T-helper 1 cell (primary cell): Measurements from ENCODE around the gene PATJ.
A peak's percentile ranks its signal among the peaks of the same experiment; 100 is the strongest.
"Not testable (repeated sequence)": the region's sequence is repeated elsewhere in the genome, so short reads cannot be mapped to it uniquely, and the experiment has no call there.

ENCODE experiments used
- DNase-seq, 5 donors: peaks; one replicate each; pipeline ENCODE4 v3.0.0-alpha.2; 2012 to 2020

PATJ gene

DNA sequence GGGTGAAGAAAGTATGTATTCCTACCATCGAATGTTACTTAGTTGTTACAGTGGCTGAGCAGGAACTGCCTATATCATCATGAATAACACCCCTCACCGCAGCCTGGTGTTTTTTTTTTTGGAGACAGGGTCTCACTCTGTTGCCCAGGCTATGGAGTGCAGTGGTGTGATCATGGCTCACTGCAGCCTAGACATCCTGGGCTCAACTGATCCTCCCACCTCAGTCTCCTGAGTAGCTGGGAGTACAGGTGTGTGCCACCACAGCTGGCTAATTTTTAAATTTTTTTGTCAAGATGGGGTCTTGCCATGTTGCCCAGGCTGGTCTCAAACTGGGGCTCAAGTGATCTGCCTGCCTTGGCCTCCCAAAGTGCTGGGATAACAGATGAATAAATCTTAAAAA, 7.3 kb downstream of the PATJ start:
- no peak for DNase-seq

DNA sequence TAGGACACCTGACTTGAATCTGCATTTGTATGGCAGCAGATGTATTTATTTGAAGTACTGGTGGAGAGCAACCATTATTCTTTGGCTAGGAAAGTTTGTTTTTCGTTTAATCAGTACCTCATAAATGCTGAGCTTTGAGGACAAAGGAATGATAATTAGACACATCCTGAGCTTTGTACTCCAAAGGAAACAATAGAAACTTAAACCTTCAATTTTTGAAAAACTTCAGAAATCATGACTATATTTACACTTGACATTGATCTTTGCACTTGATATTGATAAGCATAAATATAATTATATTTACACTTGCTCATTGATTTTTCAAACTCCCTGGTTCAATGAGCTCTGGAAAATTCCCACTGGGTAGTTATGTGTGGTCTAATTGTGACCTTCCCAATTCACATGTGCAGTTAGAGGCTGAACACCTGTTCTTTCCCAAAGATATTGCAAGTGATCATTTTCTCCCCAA, 10.7 kb downstream of the PATJ start:
- no peak for DNase-seq

DNA sequence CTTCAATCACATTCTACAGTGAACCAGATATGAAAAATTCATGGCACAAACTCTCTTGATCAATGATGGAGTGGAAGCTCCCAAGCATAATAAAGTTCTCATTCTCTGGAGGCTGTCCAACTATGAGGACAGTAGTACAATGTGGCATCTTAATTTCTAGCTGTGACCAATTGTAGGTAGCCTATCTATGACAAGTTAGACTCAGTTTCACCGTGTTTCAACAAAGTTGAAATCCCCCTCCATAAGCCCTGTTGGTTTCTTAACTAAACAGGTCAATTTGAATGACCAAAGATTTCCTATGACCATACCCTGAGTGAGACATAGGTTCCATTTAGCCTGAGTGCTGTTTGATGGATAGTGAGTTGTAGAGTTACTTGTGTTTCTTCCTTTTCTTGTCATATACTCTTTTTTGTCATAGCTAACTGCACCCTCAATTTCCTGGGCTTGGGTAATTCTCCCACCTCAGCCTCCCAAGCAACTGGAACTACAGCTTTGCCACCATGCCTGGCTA, 11.8 kb downstream of the PATJ start:
- no peak for DNase-seq

DNA sequence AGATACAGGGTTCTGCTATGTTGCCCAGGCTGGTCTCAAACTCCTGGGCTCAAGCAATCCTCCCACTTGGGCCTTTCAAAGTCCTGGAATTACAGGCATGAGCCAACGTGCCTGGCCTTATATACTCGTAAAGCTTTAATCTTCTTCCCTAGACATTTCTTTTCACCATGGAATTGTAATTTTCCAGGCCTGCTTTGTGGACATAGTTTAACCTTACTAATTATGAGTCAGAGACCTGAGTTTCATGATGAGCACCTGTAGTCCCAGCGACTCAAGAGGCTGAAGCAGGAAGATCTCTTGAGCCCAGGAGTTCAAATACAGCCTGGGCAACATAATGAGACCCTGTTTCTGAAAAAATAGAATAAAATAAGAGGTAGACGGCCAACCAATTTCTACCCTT, 12.3 kb downstream of the PATJ start:
- DNase-seq = no peak

DNA sequence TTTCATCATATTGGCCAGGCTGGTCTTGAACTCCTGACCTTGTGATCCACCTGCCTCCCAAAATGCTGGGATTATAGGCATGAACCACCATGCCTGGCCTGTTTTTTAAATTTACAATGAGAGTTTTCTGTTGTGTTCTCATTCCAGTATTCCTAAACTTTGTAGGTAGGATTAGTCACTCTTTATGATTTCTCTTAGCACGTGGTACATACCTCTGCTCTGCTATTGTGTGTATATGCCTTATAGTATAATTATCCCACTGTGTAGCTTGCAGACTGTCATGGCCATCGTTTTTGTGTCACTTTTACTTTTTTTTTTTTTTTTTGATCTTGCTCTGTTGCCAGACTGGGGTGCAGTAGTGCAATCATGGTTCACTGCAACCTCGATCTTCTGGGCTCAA, 14.5 kb downstream of the PATJ start:
- DNase-seq = no peak

DNA sequence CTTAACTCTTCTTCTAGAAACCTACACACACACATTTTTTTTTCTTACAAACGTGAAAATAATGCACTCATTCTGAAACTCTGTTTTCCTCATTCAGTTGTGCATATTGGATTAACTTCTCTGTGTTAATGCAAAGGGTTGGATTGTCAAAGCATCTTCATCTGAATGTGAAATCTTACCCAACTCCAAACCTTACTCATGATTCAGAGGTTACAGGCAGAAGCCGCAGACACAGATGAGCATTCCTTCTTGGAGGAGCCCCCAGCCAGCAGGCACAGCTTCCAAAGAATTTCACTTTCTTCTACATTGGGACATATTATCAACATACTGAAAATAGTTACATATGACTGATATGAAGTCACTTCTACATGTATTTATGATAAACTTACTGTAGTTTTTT, 15.7 kb downstream of the PATJ start:
- DNase-seq = no peak

DNA sequence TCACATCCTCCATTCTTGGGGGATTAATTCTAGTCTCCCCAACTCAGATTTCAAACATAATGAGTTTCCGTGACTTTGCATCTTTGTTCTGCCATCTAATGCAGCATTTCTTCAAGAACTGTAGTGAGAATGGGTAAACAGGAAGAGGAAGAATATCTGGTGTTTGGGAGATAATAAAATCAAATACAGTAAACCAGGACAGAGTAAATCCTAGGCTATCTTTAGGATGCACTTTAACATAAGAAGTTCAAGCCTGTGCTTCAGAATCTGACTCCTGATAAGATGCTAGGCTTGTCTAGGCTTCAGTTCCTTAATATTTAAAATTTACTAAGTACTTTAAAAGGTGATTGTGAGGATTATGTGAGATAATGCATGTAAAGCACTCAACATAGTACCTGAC, 27.9 kb downstream of the PATJ start:
- no peak for DNase-seq

DNA sequence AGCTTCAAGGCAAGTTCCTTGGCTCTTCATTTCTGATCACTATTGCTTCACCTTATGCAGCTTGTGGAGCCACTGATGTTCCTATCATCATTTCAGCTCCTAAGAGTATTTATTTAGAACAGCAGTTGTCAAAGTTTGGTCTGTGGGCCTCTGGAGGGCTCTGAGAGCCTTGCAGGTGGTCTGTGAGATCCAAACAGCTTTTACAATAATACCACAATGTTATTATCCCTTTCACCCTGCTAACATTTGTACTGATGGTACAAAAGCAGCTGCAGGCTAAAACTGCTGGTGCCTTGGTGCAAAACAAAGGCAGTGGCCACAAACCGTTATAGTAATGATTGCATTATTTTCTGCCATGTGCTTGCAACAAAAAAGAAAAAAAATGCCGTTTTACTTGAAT, 33.8 kb downstream of the PATJ start:
- no peak for DNase-seq

DNA sequence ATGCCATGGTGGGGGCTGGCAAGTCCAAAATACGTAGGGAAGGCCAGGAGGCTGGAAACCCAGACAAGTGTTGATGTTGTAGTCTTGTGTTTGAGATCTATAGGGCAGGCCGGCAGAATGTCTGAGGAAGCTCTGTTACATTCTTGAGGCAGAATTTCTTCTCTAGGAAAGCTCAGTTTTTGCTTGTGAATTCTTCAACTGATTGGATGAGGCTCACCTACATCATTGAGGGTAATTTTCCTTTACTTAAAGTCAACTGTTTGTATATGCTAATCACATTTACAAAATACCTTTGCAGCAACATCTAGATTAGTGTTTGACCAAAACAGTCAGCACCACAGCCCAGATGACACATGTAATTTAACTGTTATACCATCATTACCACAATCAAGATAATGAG, 37.0 kb downstream of the PATJ start:
- no peak for DNase-seq

DNA sequence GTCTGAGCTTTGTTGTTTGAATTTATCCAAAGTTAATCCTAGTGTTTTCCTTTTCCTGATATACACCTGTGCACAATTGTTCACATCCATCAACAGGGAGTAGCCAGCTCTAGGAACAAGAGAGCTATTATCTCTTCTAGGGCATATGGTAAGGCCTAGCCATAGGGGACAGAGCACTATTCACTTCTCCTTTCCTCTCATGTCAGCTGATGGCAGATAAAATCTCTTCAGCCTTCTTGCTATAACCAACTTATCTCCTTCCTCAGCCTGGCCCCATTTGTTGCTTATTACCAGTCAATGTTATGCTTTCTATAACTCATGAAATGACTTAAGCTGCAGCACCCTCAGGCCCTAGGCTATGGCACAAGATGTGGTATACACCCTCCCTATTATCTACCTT, 38.9 kb downstream of the PATJ start:
- no peak for DNase-seq

DNA sequence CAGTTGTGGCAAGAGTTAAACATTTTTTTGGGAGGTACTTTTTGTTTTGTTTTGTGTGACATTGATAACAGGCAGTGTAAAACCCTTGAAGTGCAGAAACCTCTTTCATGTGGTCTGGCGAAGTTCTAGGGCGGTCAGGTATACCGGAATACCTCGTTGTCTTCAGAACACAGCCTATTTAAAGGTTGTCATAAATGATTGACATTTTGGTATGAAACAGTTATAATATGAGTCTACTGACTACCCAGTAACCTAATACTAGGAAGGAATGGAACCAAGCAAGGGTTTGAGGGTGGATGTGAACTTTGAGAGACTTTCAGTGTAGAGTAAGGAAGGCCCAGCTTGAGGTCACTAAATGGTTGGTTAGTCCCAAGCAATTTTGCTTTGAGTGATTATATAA, 40.5 kb downstream of the PATJ start:
- DNase-seq = peak; percentile 30 to 83 (median 56)

DNA sequence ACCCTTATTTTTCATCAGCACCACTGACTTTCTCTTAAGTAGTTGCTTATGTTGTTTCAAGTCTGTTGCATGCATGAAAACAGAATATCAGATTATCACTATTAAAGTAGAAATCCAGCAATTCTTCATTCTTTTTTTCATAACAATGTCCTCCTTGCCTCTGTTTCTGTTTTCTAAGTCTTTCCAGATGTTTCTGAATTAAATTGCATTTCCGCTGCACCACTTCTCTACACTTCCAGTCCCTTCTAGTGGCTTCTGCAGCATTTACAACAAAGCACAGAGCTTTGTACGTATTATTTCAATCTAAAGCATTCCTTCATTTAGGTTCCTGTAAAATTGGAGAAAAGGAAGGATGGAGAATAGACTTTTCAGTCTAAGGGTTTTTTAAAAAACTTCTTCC, 42.4 kb downstream of the PATJ start:
- DNase-seq = no peak

DNA sequence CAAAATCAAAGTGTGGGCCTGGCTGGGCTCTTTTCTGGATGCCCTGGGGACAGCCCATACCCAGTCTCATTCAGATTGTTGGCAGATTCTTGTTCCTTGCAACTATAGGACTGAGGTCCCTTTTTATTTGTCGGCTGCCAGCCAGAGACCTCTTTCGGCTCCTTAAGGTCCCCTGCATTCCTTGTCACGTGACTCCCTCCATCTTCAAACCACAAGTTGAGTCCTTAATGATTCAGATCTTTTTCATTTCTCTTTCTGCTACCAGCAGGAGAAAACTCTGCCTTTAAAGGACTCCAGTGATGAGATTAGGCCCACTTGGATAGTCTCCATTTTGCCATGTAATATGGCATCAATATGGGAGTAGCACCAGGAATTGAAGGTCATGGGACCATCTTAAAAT, 48.6 kb downstream of the PATJ start:
- no peak for DNase-seq

DNA sequence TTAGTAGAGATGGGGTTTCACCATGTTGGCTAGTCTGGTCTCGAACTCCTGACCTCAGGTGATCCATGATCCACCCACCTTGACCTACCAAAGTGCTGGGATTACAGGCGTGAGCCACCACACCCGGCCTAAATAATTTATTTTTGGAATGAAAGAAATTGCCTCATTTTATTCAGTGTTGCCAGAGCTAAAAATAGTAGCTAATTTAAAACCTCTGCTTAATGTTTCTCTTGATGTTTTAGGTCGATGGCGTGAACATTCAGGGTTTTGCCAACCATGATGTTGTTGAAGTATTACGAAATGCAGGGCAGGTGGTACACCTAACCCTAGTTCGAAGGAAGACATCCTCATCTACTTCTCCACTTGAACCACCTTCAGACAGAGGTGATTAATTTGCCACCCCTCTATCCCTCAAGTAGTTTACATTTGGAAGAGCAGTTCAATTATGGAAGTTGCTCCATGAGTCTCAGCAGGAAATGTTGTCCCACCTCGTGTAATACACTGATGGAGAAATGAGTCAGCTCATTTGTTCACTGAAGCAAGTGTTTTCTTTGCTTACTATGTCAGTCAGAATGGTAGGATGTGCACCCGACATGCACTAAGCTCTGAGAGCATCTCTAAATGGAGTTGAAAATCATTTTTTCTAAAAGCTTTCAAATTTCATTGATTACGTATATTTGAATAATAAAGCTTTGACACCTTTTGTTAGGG, 54.9 kb downstream of the PATJ start:
- DNase-seq = no peak

DNA sequence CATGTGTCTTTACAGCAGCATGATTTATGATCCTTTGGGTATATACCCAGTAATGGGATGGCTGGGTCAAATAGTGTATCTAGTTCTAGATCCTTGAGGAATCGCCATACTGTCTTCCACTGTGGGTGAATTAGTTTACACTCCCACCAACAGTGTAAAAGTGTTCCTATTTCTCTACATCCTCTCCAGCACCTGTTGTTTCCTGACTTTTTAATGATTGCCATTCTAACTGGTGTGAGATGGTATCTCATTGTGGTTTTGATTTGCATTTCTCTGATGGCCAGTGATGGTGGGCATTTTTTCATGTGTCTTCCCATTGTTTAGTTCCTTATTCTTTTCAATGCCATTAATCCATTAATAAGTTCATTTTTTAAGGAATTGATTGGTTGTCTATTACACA, 58.8 kb downstream of the PATJ start:
- DNase-seq = not testable (repeated sequence)

DNA sequence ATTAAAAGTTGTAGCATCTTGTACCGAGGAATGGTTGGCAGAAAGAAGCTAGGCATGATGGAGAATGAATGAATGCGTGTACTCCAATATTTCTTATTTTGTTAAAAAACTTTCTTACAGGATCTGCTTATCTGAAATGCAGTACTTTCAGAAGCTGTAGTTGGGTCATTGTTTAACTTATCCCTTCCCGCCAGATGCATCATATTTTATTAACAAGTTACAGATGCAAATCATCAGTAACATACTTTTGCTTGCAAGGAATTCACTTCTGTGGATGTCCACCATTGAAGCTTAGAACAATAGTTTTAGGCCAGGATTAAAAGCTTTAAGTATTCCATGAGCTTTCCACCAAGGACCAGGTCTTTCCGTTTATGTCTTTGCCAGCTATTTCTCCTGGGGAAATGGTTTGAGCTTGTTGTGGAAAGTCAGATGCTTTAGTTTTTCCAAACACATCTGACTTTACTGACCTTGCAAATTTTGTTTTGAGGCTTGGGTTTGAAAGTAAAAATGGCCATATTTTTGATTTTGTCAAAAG, 65.4 kb downstream of the PATJ start:
- DNase-seq = no peak

DNA sequence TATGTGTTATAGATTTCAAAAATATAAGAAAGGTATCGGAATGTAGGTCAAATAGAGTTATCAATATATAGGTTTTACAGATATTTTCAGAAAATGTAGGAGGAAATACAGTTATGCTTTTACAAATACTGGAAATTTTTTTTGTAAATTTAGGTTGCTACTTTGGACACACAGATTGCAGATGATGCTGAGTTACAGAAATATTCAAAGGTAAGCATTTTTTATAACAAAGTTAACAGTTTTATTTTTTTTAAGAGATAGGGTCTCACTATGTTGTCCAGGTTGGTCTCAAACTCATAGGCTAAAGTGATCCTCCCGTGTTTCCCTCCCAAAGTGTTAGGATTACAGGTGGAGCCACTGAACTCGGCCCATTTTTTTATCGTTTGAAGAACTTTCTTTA, 66.0 kb downstream of the PATJ start:
- DNase-seq = no peak

DNA sequence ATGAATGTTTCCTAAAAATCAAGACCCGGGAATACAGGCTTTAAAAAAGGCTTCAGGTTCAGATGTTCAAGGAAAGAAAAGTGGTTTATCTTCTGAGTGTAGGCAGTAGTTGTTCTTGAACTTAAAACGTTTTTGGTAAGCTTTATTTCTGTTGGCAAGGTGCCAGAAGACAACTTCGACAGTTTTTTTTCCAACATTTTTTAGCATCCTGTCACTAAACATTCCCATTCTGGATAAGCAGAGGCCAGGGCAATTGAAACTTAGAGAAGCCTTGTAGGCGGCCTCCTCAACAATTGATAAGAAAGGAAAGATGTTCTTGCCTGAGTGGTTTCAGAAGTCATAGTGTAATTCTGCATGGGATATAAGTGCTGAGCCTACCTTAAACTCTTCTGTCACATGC, 66.7 kb downstream of the PATJ start:
- DNase-seq = no peak

DNA sequence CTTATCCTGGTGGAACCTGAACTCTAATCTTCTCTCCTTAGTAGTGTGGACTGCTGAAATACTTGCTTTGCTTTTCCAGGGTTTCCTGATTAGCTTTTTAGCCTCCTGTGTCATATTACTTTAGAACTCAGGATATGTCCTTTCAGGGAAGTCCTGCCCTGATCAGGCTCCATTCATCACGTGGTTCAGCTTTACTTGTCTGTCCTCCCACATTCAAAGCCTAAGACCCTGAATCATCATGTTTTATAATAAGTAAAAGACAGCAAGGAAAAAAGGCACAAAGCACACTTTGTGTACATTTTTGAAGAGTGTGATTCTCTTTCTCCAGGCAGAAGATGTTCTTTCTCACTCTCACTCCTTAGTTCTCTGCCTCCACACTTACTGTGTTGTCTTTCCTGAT, 70.6 kb downstream of the PATJ start:
- DNase-seq = no peak

DNA sequence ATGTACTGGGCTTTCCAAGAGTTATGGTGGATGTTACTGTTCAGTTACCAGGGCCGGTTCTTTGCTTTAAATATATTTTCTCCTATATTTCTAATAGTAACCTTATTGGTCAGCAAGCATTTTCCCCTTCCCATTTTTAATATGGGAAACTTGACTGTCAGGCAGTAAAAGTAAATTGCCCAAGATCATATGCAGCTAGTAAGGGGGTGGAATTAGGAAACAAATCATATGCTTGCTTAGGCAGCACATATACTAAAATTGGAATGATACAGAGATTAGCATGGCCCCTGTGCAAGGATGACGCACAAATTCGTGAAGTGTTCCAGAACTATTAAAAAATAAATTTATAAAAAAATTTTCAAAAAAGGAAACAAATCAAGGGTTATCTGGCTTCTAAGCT, 73.9 kb downstream of the PATJ start:
- DNase-seq = no peak

DNA sequence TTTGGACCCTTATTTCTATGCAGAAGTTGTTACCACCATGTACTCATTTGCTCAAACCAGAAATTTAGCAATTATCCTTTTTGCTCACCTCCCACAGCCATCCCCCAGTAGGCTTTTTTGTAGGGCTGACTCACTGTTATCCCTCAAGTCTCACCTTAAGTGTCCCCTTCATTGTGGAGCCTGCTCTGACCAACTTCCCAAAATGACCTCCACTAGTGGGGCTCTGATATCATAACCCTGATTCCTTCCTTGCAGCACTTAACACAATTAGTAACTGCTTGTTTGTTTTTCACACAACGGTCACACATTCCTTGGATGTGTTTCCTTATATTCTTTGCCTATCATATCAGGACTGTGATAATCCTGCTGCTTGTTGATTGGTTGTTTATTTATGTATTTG, 76.7 kb downstream of the PATJ start:
- DNase-seq = no peak

DNA sequence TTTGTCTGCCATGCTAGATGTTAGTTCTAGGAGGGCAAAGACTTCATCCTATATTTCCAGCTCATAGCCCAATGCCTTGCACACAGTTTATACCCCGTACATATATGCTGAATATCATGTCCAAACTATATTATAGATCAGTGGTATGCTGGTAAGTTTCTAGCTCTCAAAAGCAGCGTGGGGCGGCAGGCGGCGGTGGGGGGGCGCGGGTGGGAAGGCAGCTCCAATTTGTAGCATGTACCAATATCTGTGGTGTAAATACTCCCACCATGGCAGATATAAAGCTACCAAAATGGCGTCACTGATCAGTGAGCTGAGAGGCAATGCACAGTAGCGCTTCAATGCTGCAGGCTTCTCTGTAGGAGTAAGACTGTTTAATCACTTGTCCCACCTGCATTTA, 77.1 kb downstream of the PATJ start:
- no peak for DNase-seq

DNA sequence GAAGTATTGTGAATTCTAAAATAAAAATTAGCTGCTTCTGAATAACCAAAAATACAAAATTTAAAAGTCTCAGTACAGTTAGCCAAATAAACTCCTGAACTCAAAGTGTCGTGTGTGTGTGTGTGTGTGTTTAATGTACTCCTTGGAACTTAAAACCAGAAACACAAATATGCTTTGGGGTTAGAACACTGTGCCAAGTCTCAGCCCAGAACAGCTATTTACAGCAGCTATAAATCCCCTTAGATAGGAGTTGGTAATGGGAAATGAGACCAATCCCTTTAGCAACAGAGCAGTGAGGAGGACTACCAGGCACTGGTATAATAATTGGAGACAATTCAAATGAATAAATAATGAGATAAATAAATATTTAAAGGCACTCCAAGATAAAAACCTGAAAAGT, 83.1 kb downstream of the PATJ start:
- no peak for DNase-seq

DNA sequence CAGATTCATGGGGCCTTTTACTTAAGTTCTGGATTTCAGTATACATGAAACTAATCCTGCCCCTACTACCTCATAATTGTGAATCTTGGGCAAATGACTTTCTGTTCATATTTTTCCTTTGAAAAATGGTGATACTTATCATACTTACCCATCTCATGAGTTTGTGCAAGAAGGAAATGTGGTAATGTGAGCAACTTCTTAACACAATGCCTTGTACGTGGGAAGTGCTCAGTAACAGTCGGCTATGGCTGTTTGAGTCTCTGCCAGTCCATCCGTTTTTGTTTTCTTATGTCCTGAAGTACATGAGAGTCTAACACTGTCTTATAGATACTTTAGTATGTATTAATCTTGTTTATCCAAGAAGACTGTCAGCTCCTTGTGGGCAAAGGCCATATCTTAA, 86.5 kb downstream of the PATJ start:
- no peak for DNase-seq

DNA sequence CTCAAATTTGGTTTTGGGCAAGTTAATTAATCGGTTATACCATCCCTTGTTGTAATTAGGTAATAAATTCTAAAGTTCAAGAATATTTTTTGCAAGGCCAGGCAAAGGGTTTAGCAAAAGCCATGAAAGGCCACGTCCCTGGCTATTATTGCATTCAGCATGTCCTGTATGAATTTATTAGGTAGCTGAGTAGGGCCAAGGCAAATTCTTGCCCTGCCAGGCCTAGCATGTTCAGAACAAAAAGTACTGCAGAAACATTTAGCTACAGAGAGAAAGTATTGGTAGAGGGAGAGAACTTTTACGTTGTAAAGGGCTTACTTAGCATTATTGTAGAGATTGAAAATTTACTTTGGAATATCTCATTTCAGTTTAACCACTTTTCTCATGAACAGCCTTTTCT, 94.4 kb downstream of the PATJ start:
- no peak for DNase-seq
